ENCODE data around the gene HSD17B12. TPM values are rescaled to one million over a fixed set of nuclear protein-coding genes. Genes with fewer than 3 reads are reported as not detected.

HSD17B12 gene
- total and polyA plus RNA-seq, 2 of the 13 experiments (the other 11 are each of a cell fraction or from before 2014, with no cell fraction given): 50.3 to 117 TPM

GRCh38 chr11:43643898-43644620, 36.5 kb upstream of the HSD17B12 start (continued):
- TF ChIP-seq TRAFD1 (CRISPR knock-in tag; IDR thresholded peaks at IDR 0.05; ENCODE audit: borderline replicate concordance) (0 out of 2 replicates have a peak, but pooled peaks have one; percentile 16), SUZ12 (IDR thresholded peaks at IDR 0.05; ENCODE audit: low read depth, low read length) (peak; percentile 87), BHLHE40 (IDR thresholded peaks at IDR 0.05; ENCODE audit: low read length) (0 out of 2 replicates have a peak, but pooled peaks have one; percentile 10), SNRNP70 (IDR thresholded peaks at IDR 0.05; ENCODE audit: low read depth, low read length) (no peak), ELF3 (CRISPR knock-in tag; IDR thresholded peaks at IDR 0.05) (peak; percentile 59; the same call in 1 of the 2 replicates), ZNF329 (CRISPR knock-in tag; IDR thresholded peaks at IDR 0.05; ENCODE audit: low read depth) (no peak), SYNCRIP (IDR thresholded peaks at IDR 0.05; ENCODE audit: insufficient read depth, low read depth, low read length) (no peak), ZNF549 (CRISPR knock-in tag; IDR thresholded peaks at IDR 0.05) (no peak), ZBTB7B (CRISPR knock-in tag; IDR thresholded peaks at IDR 0.05) (peak; percentile 68), PCBP2 (optimal IDR thresholded peaks at IDR 0.05; ENCODE audit: low read depth, low read length, poor library complexity, severe bottlenecking) (no peak), NAIF1 (CRISPR knock-in tag; IDR thresholded peaks at IDR 0.05; ENCODE audit: borderline replicate concordance) (no peak), ZNF432 (CRISPR knock-in tag; IDR thresholded peaks at IDR 0.05; ENCODE audit: borderline replicate concordance) (no peak), RAD21 (CRISPR knock-in tag; IDR thresholded peaks at IDR 0.05) (0 out of 2 replicates have a peak, but pooled peaks have one; percentile 25), ZNF550 (CRISPR knock-in tag; IDR thresholded peaks at IDR 0.05; ENCODE audit: borderline replicate concordance) (no peak), ZNF816 (CRISPR knock-in tag; IDR thresholded peaks at IDR 0.05; ENCODE audit: borderline replicate concordance) (no peak), ZNF841 (CRISPR knock-in tag; IDR thresholded peaks at IDR 0.05; ENCODE audit: borderline replicate concordance) (no peak), ZNF232 (CRISPR knock-in tag; IDR thresholded peaks at IDR 0.05; ENCODE audit: borderline replicate concordance) (peak; percentile 31; the same call in 1 of the 2 replicates), ZNF790 (CRISPR knock-in tag; IDR thresholded peaks at IDR 0.05; ENCODE audit: borderline replicate concordance) (no peak)
- TF ChIP-seq, protein P1, sequence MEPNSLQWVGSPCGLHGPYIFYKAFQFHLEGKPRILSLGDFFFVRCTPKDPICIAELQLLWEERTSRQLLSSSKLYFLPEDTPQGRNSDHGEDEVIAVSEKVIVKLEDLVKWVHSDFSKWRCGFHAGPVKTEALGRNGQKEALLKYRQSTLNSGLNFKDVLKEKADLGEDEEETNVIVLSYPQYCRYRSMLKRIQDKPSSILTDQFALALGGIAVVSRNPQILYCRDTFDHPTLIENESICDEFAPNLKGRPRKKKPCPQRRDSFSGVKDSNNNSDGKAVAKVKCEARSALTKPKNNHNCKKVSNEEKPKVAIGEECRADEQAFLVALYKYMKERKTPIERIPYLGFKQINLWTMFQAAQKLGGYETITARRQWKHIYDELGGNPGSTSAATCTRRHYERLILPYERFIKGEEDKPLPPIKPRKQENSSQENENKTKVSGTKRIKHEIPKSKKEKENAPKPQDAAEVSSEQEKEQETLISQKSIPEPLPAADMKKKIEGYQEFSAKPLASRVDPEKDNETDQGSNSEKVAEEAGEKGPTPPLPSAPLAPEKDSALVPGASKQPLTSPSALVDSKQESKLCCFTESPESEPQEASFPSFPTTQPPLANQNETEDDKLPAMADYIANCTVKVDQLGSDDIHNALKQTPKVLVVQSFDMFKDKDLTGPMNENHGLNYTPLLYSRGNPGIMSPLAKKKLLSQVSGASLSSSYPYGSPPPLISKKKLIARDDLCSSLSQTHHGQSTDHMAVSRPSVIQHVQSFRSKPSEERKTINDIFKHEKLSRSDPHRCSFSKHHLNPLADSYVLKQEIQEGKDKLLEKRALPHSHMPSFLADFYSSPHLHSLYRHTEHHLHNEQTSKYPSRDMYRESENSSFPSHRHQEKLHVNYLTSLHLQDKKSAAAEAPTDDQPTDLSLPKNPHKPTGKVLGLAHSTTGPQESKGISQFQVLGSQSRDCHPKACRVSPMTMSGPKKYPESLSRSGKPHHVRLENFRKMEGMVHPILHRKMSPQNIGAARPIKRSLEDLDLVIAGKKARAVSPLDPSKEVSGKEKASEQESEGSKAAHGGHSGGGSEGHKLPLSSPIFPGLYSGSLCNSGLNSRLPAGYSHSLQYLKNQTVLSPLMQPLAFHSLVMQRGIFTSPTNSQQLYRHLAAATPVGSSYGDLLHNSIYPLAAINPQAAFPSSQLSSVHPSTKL (CRISPR knock-in tag; IDR thresholded peaks at IDR 0.05): peak; percentile 61
- TF ChIP-seq, protein P2, sequence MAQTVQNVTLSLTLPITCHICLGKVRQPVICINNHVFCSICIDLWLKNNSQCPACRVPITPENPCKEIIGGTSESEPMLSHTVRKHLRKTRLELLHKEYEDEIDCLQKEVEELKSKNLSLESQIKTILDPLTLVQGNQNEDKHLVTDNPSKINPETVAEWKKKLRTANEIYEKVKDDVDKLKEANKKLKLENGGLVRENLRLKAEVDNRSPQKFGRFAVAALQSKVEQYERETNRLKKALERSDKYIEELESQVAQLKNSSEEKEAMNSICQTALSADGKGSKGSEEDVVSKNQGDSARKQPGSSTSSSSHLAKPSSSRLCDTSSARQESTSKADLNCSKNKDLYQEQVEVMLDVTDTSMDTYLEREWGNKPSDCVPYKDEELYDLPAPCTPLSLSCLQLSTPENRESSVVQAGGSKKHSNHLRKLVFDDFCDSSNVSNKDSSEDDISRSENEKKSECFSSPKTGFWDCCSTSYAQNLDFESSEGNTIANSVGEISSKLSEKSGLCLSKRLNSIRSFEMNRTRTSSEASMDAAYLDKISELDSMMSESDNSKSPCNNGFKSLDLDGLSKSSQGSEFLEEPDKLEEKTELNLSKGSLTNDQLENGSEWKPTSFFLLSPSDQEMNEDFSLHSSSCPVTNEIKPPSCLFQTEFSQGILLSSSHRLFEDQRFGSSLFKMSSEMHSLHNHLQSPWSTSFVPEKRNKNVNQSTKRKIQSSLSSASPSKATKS (CRISPR knock-in tag; IDR thresholded peaks at IDR 0.05): no peak
- TF ChIP-seq, protein P3, sequence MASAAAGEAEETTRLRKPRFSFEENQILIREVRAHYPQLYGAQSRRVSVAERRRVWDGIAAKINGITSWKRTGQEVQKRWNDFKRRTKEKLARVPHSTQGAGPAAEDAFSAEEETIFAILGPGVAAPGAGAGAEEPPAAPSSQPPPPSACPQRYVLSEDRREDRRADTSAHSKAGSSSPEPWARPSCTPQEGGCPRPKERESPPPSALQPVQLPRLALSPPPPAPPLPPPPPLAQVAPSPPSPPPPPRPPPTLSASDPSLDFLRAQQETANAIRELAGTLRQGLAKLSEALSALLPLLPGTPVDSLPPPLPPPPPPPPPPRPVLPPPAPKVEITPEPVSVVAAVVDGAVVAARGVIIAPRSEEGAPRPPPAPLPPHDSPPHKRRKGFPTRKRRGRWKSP (CRISPR knock-in tag; IDR thresholded peaks at IDR 0.05): 0 out of 2 replicates have a peak, but pooled peaks have one; percentile 49
